Measurements from ENCODE around the gene OSM. TPM values are rescaled to one million over a fixed set of nuclear protein-coding genes. Genes with fewer than 3 reads are reported as not detected.

The OSM gene
- polyA plus RNA-seq, 1 donor (not counting 4 experiments of a cell fraction or from before 2014, with no cell fraction given), result not detected

DNA sequence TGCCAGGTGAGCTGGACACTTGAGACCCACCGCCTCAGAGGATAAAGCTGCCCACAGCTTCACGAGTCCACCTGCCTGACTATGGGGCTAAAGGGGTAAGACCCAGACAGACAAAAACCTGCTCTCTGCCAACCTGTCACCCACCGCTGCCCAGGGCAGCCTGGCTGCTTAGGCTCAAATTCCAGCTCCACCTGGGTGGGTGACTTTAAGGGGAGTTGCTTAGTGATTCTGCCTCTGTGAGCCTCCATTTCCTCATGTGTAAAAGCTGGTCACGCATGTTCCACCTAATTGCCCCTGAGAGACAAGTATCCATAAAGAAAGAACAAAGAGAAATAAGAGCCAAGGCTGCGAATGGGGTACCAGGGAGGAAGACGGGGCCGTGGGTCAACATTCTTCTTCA is 26.4 kb upstream of the OSM start:
- no peak overlapping the region for H3K4me2 ChIP-seq (ENCODE audit: control insufficient read depth, extremely low read depth, insufficient read depth, low read depth, low read length)
- TF ChIP-seq, protein P1, sequence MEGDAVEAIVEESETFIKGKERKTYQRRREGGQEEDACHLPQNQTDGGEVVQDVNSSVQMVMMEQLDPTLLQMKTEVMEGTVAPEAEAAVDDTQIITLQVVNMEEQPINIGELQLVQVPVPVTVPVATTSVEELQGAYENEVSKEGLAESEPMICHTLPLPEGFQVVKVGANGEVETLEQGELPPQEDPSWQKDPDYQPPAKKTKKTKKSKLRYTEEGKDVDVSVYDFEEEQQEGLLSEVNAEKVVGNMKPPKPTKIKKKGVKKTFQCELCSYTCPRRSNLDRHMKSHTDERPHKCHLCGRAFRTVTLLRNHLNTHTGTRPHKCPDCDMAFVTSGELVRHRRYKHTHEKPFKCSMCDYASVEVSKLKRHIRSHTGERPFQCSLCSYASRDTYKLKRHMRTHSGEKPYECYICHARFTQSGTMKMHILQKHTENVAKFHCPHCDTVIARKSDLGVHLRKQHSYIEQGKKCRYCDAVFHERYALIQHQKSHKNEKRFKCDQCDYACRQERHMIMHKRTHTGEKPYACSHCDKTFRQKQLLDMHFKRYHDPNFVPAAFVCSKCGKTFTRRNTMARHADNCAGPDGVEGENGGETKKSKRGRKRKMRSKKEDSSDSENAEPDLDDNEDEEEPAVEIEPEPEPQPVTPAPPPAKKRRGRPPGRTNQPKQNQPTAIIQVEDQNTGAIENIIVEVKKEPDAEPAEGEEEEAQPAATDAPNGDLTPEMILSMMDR (optimal IDR thresholded peaks at IDR 0.05 in 1 of 3, IDR thresholded peaks at IDR 0.05 in 1 of 3, conservative IDR thresholded peaks at IDR 0.05 in 1 of 3; ENCODE audit: extremely low read depth in 1 of 3, insufficient read depth in 2 of 3, low read length in 3 of 3), result no peak
- TF ChIP-seq EZH2 (IDR thresholded peaks at IDR 0.05; ENCODE audit: low read length), result no peak
- H3K27me3 ChIP-seq (ENCODE audit: control insufficient read depth, extremely low read depth, insufficient read depth, low read length), result no peaks in the 10 kb centered on the region
- H3K36me3 ChIP-seq (ENCODE audit: control insufficient read depth in 2 of 2, extremely low read depth in 1 of 2, insufficient read depth in 2 of 2, low read length in 2 of 2), result peaks cover 35 to 37% of the 10 kb centered on the region in 2 experiments
- no peak overlapping the region for H3K4me3 ChIP-seq (ENCODE audit: control insufficient read depth in 2 of 3, extremely low read depth in 1 of 3, insufficient read depth in 2 of 3, low read depth in 1 of 3, low read length in 3 of 3)
- no peak overlapping the region for H2AFZ ChIP-seq (ENCODE audit: control insufficient read depth, low read length)
- dilution Hi-C loops (cut with MboI; ENCODE audit: extremely low pct_ligation_motif_present, low sequenced_read_pairs), result no loop called here
- H3K9me3 ChIP-seq (ENCODE audit: control insufficient read depth, low read depth, low read length), result no peaks in the 10 kb centered on the region
- no peaks in the 10 kb centered on the region for H3K79me2 ChIP-seq (ENCODE audit: control insufficient read depth, insufficient read depth, low read length)
- H3K9me1 ChIP-seq (ENCODE audit: control insufficient read depth, extremely low read depth, insufficient read depth, low read length), result no peaks in the 10 kb centered on the region
- H3K9ac ChIP-seq (ENCODE audit: control insufficient read depth, extremely low read depth, insufficient read depth, low read length), result no peak overlapping the region
- FAIRE-seq, result no peak
- no peak for DNase-seq (ENCODE audit: low read depth, low spot score)
- peaks cover 27% of the 10 kb centered on the region for H3K4me1 ChIP-seq (ENCODE audit: control insufficient read depth, extremely low read depth, insufficient read depth, low read length)
- H3K27ac ChIP-seq (ENCODE audit: control insufficient read depth, insufficient read depth, low read length), result no peak overlapping the region
- no peaks in the 10 kb centered on the region for H4K20me1 ChIP-seq (ENCODE audit: control insufficient read depth, extremely low read depth, insufficient read depth, low read length)

DNA sequence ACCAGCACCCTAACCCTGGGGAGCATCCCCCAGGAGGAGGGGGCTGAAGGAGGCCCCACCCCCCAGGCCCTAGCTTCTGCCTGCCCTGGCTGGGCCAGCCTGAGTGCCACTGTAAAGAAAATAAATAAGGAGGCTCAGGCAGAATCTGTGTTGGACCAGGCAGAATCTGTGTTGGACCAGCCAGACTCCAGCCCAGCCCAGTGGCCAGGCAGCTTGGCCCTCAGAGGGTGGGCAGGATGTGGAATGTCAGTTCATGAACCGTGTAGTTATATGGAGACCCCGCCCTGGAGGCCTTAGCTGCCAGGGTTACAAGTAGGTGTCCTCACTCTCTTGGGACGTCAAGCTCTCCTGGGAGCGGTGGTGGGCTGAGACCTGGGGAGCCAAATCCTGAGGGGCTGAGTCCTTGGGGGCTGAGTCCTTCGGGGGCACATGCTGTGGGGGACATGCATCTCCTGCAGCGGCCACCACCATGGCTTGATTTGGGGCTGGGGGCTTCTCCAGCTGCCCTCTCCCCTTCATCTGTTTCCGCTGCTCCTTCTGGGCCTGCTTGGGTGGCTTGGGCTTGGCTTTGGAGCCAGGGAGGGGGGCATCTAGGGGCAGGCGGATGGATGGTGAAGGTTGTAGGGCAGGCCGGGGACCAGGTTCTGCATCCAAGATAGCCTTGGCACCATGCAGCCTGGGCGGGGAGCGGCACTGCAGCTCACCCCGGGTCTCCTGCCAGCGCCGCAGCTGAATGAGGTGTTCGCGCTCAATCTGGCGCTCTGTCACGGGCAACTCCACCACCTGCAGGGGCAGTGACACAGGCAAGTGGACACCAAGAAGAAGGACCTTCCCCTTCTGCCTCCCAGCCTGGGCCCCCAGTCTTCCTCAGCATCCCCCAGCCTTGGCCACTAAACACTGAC is 25.7 kb upstream of the OSM start:
- Histone ChIP-seq H3K9ac (ENCODE audit: control insufficient read depth, extremely low read depth, insufficient read depth, low read length) (no peak overlapping the region), H3K9me1 (ENCODE audit: control insufficient read depth, extremely low read depth, insufficient read depth, low read length) (no peaks in the 10 kb centered on the region), H3K4me1 (ENCODE audit: control insufficient read depth, extremely low read depth, insufficient read depth, low read length) (peaks cover 26% of the 10 kb centered on the region), H3K4me2 (ENCODE audit: control insufficient read depth, extremely low read depth, insufficient read depth, low read depth, low read length) (no peak overlapping the region), H3K9me3 (ENCODE audit: control insufficient read depth, low read depth, low read length) (no peaks in the 10 kb centered on the region), H3K79me2 (ENCODE audit: control insufficient read depth, insufficient read depth, low read length) (no peaks in the 10 kb centered on the region), H3K4me3 (ENCODE audit: control insufficient read depth in 2 of 3, extremely low read depth in 1 of 3, insufficient read depth in 2 of 3, low read depth in 1 of 3, low read length in 3 of 3) (no peak overlapping the region), H4K20me1 (ENCODE audit: control insufficient read depth, extremely low read depth, insufficient read depth, low read length) (no peaks in the 10 kb centered on the region), H3K27ac (ENCODE audit: control insufficient read depth, insufficient read depth, low read length) (no peak overlapping the region), H3K27me3 (ENCODE audit: control insufficient read depth, extremely low read depth, insufficient read depth, low read length) (no peaks in the 10 kb centered on the region), H2AFZ (ENCODE audit: control insufficient read depth, low read length) (no peak overlapping the region), H3K36me3 (ENCODE audit: control insufficient read depth in 2 of 2, extremely low read depth in 1 of 2, insufficient read depth in 2 of 2, low read length in 2 of 2) (peaks cover 28 to 31% of the 10 kb centered on the region in 2 experiments)
- TF ChIP-seq, protein P1 (optimal IDR thresholded peaks at IDR 0.05 in 1 of 3, IDR thresholded peaks at IDR 0.05 in 1 of 3, conservative IDR thresholded peaks at IDR 0.05 in 1 of 3; ENCODE audit: extremely low read depth in 1 of 3, insufficient read depth in 2 of 3, low read length in 3 of 3), result no peak
- TF ChIP-seq EZH2 (IDR thresholded peaks at IDR 0.05; ENCODE audit: low read length), result no peak
- DNase-seq (ENCODE audit: low read depth, low spot score) (no peak), FAIRE-seq (no peak)
- dilution Hi-C loops (cut with MboI; ENCODE audit: extremely low pct_ligation_motif_present, low sequenced_read_pairs), result no loop called here
